GM12801 (cell line): ENCODE data around the gene ZNF507.

Experiments used
- CTCF ChIP-seq: IDR thresholded peaks from one replicate; pipeline ENCODE4 v1.5.1; 2011; ENCODE audit warnings: control low read depth; ENCODE audit not compliant: insufficient read length; ENCODE audit errors: extremely low read depth

The ZNF507 gene

GRCh38 chr19:32406161-32407003 lies 61.0 kb downstream of the ZNF507 start:
- TF ChIP-seq CTCF: no peak

GRCh38 chr19:32407004-32407992 lies 61.9 kb downstream of the ZNF507 start:
- no peak for TF ChIP-seq CTCF

GRCh38 chr19:32415246-32415645 lies 69.8 kb downstream of the ZNF507 start:
- no peak for TF ChIP-seq CTCF

- TF ChIP-seq CTCF: no peak
Observed at GRCh38 chr19:32415669-32416068, 70.3 kb downstream of the ZNF507 start.

GRCh38 chr19:32416749-32417456 lies 71.5 kb downstream of the ZNF507 start:
- no peak for TF ChIP-seq CTCF

- no peak for TF ChIP-seq CTCF
Observed at GRCh38 chr19:32418155-32418554, 72.7 kb downstream of the ZNF507 start.
